HG03175 (cell line): Measurements from ENCODE around the gene PRAC2.
A peak's percentile ranks its signal among the peaks of the same experiment; 100 is the strongest.
"Not testable (repeated sequence)": the region's sequence is repeated elsewhere in the genome, so short reads cannot be mapped to it uniquely, and the experiment has no call there.

Experiments
- ATAC-seq: cut with Tn5 transposase; IDR thresholded peaks from one replicate; pipeline ENCODE4 v1.9.1; 2021; ENCODE audit warnings: mild to moderate bottlenecking, moderate library complexity; ENCODE audit not compliant: unreplicated experiment

The PRAC2 gene

DNA sequence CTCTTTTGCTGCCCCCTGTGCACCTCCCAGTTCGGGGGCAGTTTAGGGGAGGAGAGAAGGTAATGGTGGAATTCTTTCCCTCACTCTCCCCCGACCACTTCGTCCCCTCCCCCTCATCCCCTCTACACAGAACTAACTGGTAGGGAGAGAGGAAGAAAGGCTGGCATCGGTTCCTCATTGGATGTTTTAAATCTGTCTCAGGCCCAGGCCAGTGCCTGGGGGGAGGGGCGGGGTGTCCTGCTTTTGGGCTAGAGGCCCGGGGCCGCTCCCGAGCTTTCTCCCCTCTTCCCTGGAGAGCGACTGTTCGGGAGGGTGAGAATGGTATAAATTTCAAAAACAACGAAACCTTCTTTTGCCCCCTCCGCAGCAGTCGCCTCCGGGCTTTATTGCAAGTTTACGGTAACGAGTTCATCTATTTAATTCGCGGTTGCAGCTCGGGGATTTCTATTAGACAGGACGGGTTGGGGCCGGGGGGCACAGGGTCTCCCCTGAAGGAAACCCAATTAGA, at the start of gene PRAC2:
PRAC2 (plus strand) TSS at position 271 of the 508 bp plus-strand sequence. CDS start 1,226 bp downstream, outside the sequence.
- ATAC-seq = no peak

GRCh38 chr17:48676963-48677558, 45.9 kb upstream of the PRAC2 start:
- no peak for ATAC-seq

GRCh38 chr17:48678141-48678971, 44.6 kb upstream of the PRAC2 start:
- peak; percentile 74 for ATAC-seq

DNA sequence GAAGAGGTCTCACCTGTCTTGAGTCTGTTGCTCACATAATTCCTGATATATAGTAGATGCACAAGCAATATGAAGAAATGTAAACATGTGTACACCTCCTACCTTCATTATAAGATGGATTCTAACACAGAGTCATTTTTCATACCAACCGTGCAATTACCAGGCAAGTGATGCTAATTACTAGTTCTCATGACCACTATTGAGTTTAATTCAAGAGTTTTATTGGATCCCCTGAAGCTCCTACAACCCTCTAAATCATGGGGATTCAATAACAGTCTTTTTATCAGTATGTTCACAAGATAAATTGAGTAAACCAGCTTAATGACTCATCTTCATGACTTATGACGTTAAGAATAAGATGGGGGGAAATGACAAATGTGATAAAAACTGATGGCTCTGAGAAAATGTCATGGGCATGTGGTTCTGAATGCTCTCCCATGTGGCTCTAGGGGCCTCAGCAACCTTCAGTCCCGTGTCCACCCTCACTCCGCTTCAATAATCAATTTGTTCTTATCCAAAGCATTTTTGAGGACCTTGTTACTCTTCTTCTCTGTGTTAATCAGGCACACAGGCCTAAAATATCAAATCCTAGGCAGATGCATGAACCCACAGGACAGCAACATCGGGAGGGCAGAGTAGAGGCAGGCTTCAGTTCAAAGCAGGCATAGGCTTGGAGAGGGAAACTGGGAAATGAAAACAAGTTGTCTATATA, 43.4 kb upstream of the PRAC2 start:
- no peak for ATAC-seq

DNA sequence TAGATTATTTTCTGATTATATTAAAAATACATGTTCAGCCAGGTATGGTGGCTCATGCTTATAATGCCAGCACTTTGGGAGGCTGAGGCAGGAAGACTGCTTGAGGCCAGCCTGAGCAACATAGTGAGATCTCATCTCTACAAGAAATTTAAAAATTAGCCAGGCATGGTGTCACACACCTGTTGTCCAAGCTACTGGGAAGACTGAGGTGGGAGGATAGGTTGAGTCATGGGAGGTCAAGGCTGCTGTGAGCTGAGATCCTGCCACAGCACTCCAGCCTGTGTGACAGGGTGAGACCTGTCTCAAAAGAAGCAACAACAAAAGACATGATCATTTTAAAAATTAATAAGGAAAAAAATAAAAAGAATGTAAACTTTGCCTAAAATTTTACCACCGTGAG, 41.4 kb upstream of the PRAC2 start:
- ATAC-seq = no peak

- no peak for ATAC-seq
Observed at GRCh38 chr17:48690655-48691054, 32.3 kb upstream of the PRAC2 start.

- no peak for ATAC-seq
Observed at GRCh38 chr17:48692049-48692448, 30.9 kb upstream of the PRAC2 start.

DNA sequence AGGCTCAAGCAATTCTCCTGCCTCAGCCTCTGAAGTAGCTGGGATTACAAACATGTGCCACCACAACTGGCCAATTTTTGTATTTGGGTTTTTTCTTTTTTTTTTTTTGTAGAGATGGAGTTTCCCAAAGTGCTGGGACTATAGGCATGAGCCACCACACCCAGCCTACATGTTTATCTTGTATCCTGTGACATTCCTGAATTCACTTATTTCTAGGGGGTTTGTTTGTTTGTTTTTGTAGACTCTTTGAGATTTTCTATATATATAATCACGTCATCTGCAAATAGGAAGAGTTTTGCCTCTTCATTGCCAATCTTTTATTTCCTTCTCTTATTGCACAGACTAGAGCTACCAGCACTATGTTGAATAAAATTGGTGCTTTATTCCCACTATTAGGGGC, 29.8 kb upstream of the PRAC2 start:
- no peak for ATAC-seq

DNA sequence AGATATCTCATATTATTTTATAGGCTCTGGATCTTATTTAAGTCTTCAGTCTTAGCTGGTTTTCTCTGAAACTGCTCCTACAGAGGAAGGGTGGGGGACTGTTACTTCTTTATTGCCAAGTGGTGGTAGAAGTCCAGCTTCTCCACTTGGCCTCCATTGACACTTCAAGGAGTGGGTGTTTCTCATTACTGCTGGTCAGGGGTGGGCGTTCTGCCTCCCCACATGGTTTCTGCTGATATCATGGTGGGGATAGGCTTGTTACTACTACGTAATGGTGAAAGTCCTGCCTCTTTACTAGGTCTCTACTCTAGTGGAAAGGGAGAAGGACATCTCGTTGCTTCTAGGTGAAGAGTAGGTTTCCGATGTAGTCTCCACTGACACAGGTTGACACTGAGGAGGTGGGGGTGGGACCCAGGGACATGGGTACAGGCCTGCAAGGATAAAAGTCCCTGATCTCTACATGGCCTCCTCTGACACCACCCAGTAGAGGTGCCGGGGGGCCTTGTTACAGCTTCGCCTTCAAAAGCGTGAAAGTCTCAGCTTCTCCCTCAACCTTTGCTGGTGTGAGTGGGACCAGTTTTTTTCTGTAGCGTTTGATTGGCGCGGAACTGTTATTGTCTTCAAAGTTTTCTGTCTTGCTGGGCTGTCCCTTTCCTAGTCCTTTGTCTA, 21.0 kb upstream of the PRAC2 start:
- no peak for ATAC-seq

- ATAC-seq = no peak
Observed at GRCh38 chr17:48704361-48705248, 18.4 kb upstream of the PRAC2 start.

- no peak for ATAC-seq
Observed at GRCh38 chr17:48711128-48711527, 11.9 kb upstream of the PRAC2 start.

- no peak for ATAC-seq
Observed at GRCh38 chr17:48715496-48716399, 7.2 kb upstream of the PRAC2 start.

DNA sequence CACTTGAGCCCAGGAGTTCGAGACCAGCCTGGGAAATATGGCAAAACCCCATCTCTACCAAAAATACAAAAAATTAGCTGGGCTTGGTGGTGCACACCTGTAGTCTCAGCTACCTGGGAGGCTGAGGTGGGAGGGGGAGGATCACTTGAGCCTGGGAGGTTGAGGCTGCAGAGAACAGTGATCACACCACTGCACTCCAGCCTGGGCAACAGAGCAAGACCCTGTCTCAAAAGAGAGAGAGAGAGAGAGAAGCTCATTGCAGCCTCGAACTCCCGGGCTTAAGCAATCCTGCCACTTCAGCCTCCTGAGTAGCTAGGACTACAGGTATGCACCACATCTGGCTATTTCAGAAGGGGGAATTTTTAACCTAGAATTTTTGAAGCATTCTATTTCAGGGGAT, 6.4 kb upstream of the PRAC2 start:
- not testable (repeated sequence) for ATAC-seq

DNA sequence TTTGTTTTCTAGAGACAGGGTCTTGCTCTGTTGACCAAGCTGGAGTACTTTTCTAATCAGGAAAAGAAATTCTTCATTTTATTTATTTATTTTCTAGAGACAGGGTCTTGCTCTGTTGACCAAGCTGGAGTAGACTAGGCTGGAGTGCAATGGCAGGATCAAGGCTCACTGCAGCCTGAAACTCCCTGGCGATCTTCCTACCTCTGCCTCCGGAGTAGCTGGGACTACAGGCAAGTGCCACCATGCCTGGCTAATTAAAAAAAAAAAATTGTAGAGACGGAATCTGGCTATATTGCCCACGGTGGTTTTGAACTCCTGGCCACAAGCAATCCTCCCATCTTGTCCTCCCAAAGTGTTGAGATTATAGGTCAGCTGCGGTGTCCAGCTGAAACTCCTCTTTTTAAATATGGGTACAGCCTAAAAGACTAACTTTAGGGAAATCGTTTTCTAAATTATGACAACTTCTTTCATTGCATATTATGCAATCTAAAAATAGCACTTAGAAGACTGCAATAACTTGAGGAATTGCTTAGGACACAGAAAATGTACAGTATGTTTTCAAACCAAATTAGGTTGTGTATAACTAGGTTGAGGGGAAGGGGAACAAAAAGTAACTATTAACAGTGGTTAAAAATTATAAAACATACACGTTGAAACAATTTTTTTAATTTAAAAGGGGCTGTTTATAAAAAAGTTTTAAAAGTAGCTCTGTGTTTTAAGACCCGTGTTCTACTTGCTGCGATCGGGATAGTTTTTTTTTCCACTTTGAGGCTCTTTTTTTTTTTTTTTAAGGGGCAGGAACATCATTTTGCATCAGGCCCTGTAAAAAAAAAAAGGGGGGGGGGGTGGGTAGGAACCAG, 5.4 kb upstream of the PRAC2 start:
- no peak for ATAC-seq

DNA sequence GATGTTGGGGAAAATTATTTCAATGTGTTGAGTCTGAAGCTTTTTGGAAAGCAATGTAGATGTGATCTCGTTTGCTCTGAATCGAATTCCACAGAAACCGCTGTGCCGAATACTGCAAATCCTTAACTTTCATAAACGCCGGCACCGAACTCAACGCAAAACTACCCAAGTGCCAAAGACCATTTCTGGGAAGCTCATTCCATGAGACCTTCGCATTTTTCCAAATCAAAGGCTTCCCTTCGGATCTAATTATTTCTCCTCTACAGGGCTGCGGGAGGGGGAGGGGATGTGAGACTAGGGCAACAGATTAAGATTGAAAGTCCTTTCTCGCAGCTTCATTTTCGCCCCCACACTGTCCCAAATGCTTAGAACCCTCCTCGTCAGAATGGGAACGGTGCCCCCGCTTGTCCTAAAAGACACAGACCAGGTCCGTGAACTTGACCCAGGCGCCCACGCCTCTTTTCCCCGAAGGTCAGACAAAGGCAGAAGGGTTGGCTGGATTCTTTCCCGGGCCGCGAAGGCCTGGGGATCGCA, 4.7 kb upstream of the PRAC2 start:
- ATAC-seq = no peak

DNA sequence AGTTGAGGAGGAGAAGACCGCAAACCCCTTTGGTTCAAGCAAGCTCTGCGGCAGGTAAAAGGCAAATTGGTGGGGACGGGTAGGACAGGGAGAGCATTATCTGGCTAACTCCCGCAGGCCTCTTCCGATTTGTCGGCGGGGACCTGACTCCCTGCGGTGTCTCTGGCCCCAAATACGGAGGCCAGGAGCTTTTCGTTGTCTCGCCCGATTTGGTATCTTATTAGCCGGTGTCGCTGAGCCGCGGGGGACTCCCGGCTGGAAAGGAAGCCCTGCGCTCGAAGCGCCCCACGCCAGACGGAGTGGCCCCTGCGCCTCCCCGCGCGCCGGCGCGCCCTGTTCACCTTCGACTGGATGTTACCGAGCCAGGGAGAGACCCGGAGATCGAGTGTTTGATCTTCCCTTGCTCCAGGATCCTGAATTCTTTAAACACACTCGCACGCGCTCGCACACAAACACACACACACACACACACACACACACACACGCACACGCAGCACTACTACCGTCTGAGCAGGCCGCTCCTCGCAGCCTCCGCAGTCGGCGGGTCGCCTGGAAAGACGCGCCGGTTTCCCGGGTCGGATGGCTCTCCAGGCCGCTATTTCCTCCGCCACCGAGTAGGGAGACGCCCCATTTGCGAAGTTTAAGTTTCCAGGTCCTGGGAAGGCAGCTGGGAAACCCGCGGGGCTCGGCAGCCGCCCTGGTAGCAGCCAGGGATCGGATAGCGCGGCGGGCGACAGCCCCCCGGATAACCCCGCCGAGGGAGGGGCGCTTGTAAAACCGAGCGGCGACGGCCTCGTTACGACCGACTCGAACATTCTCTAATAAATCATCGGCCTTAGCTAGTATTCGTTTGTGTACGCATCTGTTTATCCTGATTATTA, 4.0 kb upstream of the PRAC2 start:
- ATAC-seq = no peak
